Measurements from ENCODE around the gene CBFA2T2.

DNA sequence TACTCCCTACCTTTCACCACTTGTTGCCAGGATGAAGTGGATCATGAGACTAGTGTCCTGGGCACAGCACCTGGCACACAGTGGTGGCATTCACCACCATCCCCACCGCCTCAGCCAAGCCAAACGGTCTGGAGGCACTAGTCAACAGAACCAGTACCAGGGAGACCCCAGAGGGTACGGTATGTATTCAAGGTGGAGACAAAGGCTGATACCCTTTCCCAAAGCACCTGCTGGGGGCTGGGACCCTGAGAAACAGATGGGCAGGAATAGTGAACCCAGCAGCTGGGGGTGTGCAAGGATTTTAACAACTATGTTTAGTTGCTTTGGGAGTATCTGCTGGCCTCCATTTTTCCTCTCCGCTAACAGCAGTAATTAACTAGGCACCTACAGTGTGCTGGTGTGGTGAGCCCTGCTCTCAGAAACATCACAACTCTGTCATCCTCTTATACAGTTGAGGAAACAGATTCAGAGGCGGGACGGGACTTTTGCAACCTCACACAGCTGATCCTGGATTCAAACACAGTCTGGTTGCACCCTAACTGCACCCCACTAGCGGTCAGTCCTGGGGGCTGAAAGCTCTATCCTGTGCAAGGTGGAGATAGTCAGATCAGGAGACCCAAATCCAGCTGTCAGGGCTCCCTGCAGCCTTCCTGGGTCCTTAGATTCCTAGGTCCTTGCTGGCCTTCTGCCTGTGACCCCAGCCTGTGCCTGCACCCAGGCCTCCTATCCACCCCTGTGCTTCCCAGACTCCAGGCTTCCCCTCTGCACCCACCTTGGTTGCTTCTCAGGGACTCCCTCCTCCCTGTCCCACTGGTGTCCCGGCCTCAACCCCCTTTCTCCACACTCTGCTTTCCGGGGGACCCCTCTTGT, 47.5 kb upstream of the CBFA2T2 start:
- TF ChIP-seq CTCF (IDR thresholded peaks at IDR 0.05) (no peak), POLR2A (IDR thresholded peaks at IDR 0.05) (no peak)
